ACHN (cell line): Measurements from ENCODE around the gene ZNF438.

ENCODE experiments used
- DNase-seq: peaks from one replicate; pipeline ENCODE4 v3.0.0-alpha.2; 2015
- in situ Hi-C: cut with HindIII; loops from 2 replicates; pipeline ENCODE4 v1.10.0; 2017; ENCODE audit warnings: low sequenced_read_pairs, low pct_ligation_motif_present, low pct_unique_long_range_greater_than_20kb

Gene ZNF438

GRCh38 chr10:30877111-30877510 is 154.6 kb downstream of the ZNF438 start:
- in situ Hi-C loops, result no loop called here
- no peak for DNase-seq

GRCh38 chr10:30873411-30873810 is 158.3 kb downstream of the ZNF438 start:
- DNase-seq, result no peak
- in situ Hi-C loops, result no loop called here

GRCh38 chr10:30870896-30871295 is 160.8 kb downstream of the ZNF438 start:
- in situ Hi-C loops, result no loop called here
- no peak for DNase-seq

- DNase-seq, result no peak
- in situ Hi-C loops, result no loop called here
These were observed 162.1 kb downstream of the ZNF438 start for GRCh38 chr10:30869566-30869965.

GRCh38 chr10:30868611-30869010 is 163.1 kb downstream of the ZNF438 start:
- no peak for DNase-seq
- in situ Hi-C loops, result no loop called here

GRCh38 chr10:30866896-30867295 is 164.8 kb downstream of the ZNF438 start:
- in situ Hi-C loops, result no loop called here
- DNase-seq, result no peak

GRCh38 chr10:30865141-30865926 is 166.3 kb downstream of the ZNF438 start:
- DNase-seq, result no peak
- in situ Hi-C loops, result no loop called here

GRCh38 chr10:30863516-30864210 is 168.0 kb downstream of the ZNF438 start:
- in situ Hi-C loops, result no loop called here
- no peak for DNase-seq

- DNase-seq, result no peak
- in situ Hi-C loops, result no loop called here
These were observed 169.2 kb downstream of the ZNF438 start for GRCh38 chr10:30862486-30862885.

GRCh38 chr10:30861976-30862375 is 169.7 kb downstream of the ZNF438 start:
- in situ Hi-C loops, result no loop called here
- DNase-seq, result no peak

GRCh38 chr10:30861221-30861620 is 170.4 kb downstream of the ZNF438 start:
- in situ Hi-C loops, result no loop called here
- DNase-seq, result no peak

- DNase-seq, result no peak
- in situ Hi-C loops, result no loop called here
These were observed 173.2 kb downstream of the ZNF438 start for GRCh38 chr10:30858499-30858898.

- in situ Hi-C loops, result no loop called here
- no peak for DNase-seq
These were observed 173.9 kb downstream of the ZNF438 start for GRCh38 chr10:30857803-30858202.

- in situ Hi-C loops, result no loop called here
- no peak for DNase-seq
These were observed 176.5 kb downstream of the ZNF438 start for GRCh38 chr10:30855131-30855530.

- in situ Hi-C loops, result no loop called here
- DNase-seq, result no peak
These were observed 177.0 kb downstream of the ZNF438 start for GRCh38 chr10:30854656-30855055.

- in situ Hi-C loops, result no loop called here
- no peak for DNase-seq
These were observed 178.6 kb downstream of the ZNF438 start for GRCh38 chr10:30853066-30853465.

GRCh38 chr10:30850776-30851175 is 180.9 kb downstream of the ZNF438 start:
- in situ Hi-C loops, result no loop called here
- DNase-seq, result no peak

GRCh38 chr10:30849231-30850035 is 182.2 kb downstream of the ZNF438 start:
- in situ Hi-C loops, result no loop called here

GRCh38 chr10:30848396-30849032 is 183.2 kb downstream of the ZNF438 start:
- in situ Hi-C loops, result no loop called here
- no peak for DNase-seq

More at GRCh38 chr10:30849231-30850035, 182.2 kb downstream of the ZNF438 start:
- DNase-seq, result no peak
